ENCODE results near the gene GRIN3B. TPM values are rescaled to one million over a fixed set of nuclear protein-coding genes. Genes with fewer than 3 reads are reported as not detected.

The GRIN3B gene
- total and polyA plus RNA-seq, 2 donors (not counting 1 experiment from before 2014, with no cell fraction given) = 0.10 to 0.42 TPM

- Histone ChIP-seq H3K4me1 (ENCODE audit: control insufficient read depth in 2 of 2, insufficient read depth in 2 of 2, low read length in 2 of 2) (peaks cover 0 to 21% of the 10 kb centered on the region in 2 donors), H3K27me3 (replicated peaks in 1 of 4; ENCODE audit: control extremely low read depth in 1 of 4, control insufficient read depth in 3 of 4, insufficient read depth in 4 of 4, low read length in 3 of 4) (no peaks in the 10 kb centered on the region), H2AFZ (ENCODE audit: insufficient read depth, low read depth, low read length, poor library complexity, severe bottlenecking) (no peak overlapping the region), H3K79me2 (ENCODE audit: control insufficient read depth, insufficient read depth, low read length) (no peaks in the 10 kb centered on the region), H3K9me3 (ENCODE audit: control extremely low read depth in 1 of 3, control insufficient read depth in 2 of 3, insufficient read depth in 1 of 3, low read length in 2 of 3) (peaks cover 1 to 57% (median 29%) of the 10 kb centered on the region in 3 donors), H3K9ac (ENCODE audit: low read length) (no peak overlapping the region), H3K36me3 (replicated peaks in 1 of 2; ENCODE audit: control extremely low read depth in 1 of 2, control insufficient read depth in 1 of 2, extremely low read depth in 1 of 2, insufficient read depth in 2 of 2, low read length in 1 of 2) (peaks cover 6 to 72% of the 10 kb centered on the region in 2 experiments), H3K4me3 (ENCODE audit: control extremely low read depth in 1 of 5, extremely low read depth in 1 of 5, insufficient read depth in 1 of 5, low read depth in 2 of 5, low read length in 4 of 5) (no peak overlapping the region), H3K27ac (ENCODE audit: low read length in 2 of 2) (no peak overlapping the region), H3K4me2 (replicated peaks; ENCODE audit: low read depth, low read length, poor library complexity, severe bottlenecking) (no peak overlapping the region), H4K20me1 (ENCODE audit: control insufficient read depth, insufficient read depth, low read length, poor library complexity, severe bottlenecking) (no peaks in the 10 kb centered on the region)
- TF ChIP-seq, protein P1, sequence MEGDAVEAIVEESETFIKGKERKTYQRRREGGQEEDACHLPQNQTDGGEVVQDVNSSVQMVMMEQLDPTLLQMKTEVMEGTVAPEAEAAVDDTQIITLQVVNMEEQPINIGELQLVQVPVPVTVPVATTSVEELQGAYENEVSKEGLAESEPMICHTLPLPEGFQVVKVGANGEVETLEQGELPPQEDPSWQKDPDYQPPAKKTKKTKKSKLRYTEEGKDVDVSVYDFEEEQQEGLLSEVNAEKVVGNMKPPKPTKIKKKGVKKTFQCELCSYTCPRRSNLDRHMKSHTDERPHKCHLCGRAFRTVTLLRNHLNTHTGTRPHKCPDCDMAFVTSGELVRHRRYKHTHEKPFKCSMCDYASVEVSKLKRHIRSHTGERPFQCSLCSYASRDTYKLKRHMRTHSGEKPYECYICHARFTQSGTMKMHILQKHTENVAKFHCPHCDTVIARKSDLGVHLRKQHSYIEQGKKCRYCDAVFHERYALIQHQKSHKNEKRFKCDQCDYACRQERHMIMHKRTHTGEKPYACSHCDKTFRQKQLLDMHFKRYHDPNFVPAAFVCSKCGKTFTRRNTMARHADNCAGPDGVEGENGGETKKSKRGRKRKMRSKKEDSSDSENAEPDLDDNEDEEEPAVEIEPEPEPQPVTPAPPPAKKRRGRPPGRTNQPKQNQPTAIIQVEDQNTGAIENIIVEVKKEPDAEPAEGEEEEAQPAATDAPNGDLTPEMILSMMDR (IDR thresholded peaks at IDR 0.05) = no peak
- no peak for TF ChIP-seq EZH2 (IDR thresholded peaks at IDR 0.05; ENCODE audit: borderline replicate concordance, insufficient read depth, low read depth, low read length, poor library complexity, severe bottlenecking)
- WGBS (ENCODE audit: insufficient coverage) = 97% methylated on average over 24 of the region's 28 CpGs
- Mint-ChIP-seq H3K9me3 (ENCODE audit: insufficient read depth) (no peaks in the 10 kb centered on the region), H3K4me1 (peaks cover 19% of the 10 kb centered on the region), H3K27me3 (no peaks in the 10 kb centered on the region), H3K27ac (no peak overlapping the region), H3K4me3 (no peak overlapping the region)
- DNase-seq = no peak
- no peak for ATAC-seq (ENCODE audit: low read depth)
- intact Hi-C loops (cut with micrococcal nuclease) = loop anchor here (5.0 kb wide), 1 partner anchor 138 kb away; no protein-coding TSS in a partner anchor
- ChIA-PET POLR2A (interaction anchor here (1.4 kb wide), 2 partner anchors 20 to 27 kb away, joined by 4 read pairs; partner anchors contain the start of gene CNN2), CTCF (interaction anchor here (1.1 to 1.5 kb wide), 3 partner anchors 10 to 34 kb away, joined by 3 to 4 read pairs (median 3); no protein-coding TSS in a partner anchor)
Observed at GRCh38 chr19:1054102-1055027, 54.1 kb downstream of the GRIN3B start.

Measured in B cell (primary cell).